GM19023 (cell line): ENCODE results near the gene C12orf54.
A peak's percentile ranks its signal among the peaks of the same experiment; 100 is the strongest.
"Not testable (repeated sequence)": the region's sequence is repeated elsewhere in the genome, so short reads cannot be mapped to it uniquely, and the experiment has no call there.

ENCODE experiments used
- ATAC-seq: cut with Tn5 transposase; IDR thresholded peaks from one replicate; pipeline ENCODE4 v1.9.1; 2021; ENCODE audit warnings: mild to moderate bottlenecking, moderate library complexity; ENCODE audit not compliant: unreplicated experiment

Gene C12orf54

DNA sequence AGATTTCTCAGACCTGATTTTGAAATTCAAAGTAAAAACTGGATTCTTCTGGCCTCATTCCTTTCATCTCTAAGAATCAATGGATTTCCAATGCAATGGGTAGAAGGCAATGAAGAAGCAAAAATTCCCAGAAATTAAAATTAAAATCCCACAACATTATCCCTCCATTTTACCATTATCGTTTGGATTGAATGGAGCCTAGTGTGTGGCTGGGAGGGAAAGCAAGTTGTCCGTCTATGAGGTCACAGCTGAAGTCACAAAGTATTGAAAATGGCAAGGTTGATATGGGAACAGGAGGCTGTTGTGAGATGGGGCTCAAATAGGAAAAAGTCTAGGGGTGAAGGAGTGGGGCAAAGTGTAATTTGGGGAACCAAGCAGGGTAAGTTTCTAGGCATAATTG is at the start of gene C12orf54:
Gene C12orf54 (plus strand): TSS at position 301 of the 400 bp plus-strand sequence. CDS start 799 bp downstream, outside the sequence.
- no peak for ATAC-seq

DNA sequence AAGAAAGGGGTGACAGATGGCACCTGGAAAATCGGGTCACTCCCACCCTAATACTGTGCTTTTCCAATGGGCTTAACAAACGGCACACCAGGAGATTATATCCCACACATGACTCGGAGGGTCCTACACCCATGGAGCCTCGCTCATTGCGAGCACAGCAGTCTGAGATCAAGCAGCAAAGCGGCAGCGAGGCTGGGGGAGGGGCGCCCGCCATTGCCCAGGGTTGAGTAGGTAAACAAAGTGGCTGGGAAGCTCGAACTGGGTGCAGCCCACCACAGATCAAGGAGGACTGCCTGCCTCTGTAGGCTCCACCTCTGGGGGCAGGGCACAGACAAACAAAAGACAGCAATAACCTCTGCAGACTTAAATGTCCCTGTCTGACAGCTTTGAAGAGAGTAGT is 48.3 kb upstream of the C12orf54 start:
- not testable (repeated sequence) for ATAC-seq

DNA sequence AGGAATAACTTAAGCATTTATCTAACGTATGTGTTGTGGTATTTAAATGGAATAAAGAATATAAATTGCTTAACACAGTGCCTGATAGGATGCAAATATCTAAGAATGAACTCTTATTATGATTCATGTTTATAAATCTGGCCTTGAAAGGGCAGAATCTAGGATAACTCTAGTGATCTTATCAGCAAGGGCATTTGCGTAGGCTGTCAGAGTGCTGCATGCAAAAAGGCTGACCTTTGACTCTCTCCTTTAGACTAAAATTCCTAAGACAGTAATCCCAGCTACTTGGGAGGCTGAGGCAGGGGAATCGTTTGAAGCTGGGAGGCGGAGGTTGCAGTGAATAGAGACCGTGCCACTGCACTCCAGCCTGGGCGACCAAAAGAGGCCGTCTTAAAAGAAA is 41.2 kb upstream of the C12orf54 start:
- no peak for ATAC-seq

DNA sequence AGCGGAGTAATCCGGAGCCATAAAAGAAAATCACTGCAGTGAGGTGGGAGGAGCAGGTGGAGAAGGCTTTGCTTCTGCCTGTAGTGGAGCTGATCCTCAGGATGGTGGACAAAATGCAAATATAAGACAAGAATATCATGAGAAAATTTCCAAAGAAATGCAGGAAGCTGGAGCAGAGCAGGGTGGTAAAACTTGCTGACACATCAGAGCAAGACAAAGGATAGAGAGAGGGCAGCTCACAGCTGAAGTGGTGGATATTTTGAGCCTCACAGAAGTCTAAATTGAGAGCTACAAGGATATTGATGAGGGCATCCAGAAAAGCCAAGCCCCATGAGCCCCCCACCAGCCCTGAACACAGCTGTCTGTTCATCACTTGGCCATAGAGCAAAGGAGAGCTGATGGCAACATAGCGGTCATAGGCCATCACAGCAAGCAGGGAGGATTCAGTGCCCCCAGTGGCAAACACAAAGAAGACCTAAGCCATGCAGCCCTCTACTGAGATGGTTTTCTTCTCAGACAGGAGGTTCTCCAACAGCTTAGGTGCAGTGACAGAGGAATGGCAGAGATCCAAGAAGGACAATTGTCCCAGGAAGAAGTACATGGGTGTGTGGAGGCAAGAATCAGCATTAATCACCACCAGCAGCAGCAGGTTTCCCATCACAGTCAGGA is 40.0 kb upstream of the C12orf54 start:
- ATAC-seq, result no peak

DNA sequence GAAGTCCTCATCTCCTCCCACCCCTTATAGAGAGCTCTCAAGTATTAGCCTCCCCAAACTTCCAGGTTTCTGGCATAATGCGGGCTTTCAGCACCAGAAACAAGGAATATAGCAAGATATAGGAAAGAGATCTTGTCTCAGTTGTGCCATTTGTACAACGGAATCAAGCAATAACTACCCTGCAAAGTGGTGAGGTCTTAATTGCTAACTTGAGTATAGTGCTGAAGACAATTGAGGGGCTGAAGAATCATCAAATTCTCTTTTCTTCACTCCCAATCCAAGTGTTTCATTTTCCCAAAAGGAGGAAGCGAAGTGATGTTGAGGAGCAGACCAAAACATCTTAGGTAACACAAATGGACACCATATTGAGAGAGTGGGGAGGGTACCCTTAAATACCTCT is 36.8 kb upstream of the C12orf54 start:
- no peak for ATAC-seq

DNA sequence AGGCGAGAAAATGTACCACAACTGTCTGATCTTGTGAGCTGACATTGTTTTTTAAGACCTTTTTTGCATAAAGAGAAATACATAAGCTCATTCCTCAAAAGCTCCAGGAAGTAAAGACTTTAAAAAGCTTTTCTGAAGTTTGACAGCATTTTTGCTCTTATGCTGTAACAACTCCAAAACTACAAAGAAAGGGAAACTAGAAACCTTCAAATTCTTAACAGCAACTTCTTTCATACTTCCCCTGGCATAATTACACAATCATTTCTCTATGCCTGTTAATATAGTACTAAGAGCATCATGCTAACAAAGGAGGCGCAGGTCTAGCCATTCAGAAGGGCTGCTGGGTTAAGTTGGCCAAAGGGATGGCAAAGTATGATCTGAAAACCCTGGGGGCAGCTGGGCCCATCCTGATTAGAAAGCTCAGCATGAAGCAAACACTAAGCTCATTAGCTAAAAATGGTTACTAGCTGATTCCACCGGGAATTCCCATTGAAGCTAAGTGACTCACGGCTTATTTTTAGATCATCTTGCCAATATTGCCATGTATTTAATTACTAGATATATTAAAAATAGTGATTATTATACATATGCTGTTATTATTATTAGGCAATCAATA is 36.0 kb upstream of the C12orf54 start:
- ATAC-seq, result no peak

DNA sequence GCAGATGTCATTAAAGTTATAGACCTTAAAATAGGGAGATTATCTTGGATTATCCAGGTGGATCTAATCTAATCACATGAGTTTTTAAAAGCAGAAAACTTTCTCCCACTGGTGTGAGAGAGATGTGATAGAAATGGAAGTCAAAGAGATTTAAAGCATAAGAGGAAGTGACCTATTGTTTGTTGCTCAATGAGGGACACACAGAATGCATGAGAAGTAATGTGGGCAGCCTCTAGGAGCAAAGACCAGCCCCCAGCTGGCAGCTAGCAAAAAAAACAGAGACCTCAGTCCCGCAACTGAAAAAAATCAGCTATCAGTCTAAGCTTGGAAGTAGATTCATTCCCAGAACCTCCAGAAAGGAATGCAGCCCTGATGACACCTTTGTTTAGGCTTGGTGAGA is 34.5 kb upstream of the C12orf54 start:
- no peak for ATAC-seq

DNA sequence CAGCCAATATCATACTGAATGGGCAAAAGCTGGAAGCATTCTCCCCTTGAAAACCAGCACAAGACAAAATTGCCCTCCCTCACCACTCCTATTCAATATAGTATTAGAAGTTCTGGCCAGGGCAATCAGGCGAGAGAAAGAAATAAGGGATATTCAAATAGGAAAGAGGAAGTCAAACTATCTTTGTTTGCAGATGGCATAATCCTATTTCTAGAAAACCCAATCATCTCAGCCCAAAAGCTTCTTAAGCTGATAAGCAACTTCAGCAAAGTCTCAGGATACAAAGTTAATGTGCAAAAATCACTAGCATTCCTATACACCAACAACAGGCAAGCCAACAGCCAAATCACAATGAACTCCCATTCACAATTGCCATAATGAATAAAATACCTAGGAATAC is 30.9 kb upstream of the C12orf54 start:
- no peak for ATAC-seq

DNA sequence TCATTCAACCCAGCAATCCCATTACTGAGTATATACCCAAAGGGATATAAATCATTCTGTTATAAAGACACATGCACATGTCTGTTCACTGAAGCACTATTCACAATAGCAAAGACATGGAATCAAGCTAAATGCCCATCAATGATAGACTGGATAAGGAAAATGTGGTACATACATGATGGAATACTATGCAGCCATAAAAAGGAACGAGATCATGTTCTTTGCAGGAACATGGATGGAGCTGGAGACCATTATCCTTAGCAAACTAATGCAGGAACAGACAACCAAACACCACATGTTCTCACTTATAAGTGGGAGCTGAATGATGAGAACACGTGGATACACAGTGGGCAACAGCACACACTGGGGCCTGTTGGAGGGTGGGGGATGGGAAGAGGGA is 29.3 kb upstream of the C12orf54 start:
- ATAC-seq, result not testable (repeated sequence)

DNA sequence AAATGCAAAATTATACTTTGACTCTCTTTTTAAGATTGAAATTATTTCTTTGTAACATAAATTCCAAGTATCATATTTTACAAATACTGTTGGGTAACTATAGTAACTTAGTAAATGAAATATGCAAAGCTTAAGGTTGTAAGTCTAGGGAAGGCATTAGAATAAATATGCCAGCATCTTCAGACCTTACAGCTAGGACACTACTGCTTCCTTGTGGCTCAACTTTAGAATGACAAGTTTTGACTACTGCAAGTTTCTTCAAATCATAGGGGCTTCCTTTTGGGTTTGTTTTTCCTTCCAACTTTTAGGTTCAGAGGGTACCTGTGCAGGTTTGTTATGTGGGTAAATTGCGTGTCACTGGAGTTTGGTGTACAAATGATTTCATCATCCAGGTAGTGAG is 27.6 kb upstream of the C12orf54 start:
- no peak for ATAC-seq

DNA sequence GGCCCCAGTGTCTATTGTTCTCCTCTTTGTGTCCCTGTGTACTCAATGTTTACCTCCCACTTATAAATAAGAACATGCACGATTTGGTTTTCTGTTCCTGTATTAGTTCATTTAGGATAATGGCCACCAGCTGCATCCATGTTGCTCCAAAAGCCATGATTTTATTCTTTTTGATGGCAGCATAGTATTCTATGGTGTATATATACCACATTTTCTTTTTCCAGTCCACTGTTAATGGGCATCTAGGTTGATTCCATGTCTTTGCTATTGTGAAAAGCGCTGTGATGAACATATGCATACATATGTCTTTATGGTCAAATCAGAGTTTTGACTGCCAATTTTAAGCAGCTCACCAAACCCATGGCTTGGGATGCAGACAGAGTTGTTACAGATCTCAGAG is 27.2 kb upstream of the C12orf54 start:
- no peak for ATAC-seq

DNA sequence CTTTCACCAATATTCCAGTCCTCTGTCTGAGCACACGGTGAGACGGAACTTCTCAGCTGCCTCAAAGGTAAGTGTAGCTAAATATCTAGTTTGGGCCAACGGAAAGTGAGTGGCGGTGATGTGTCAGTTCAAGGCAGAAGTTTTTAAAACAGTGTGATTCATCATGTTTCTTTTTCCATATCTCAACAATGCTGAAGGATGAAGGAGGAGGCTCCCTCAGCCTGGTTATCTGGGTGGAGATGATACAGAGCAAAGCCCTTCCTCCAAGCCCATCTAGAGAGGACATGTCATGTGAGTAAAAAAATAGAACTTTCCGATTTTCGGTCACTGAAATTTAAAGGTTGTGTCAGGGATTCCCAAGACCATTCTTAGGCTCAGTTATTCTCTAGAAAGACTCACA is 23.0 kb upstream of the C12orf54 start:
- ATAC-seq, result no peak

DNA sequence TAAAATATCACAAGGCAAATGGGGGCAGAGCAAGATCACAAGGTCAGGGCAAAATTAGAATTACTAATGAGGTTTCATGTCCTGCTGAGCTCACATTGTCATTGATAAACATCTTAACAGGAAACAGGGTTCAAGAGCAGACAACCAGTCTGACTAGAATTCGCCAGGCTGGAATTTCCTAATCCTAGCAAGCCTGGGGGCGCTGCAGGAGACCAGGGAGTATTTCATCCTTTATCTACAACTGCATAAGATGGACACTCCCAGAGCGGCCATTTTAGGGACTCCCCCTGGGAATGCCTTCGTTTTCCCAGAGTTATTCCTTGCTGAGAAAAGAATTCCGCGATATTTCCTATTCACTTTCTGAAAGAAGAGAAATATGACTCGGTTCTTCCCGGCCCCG is 13.3 kb upstream of the C12orf54 start:
- not testable (repeated sequence) for ATAC-seq

DNA sequence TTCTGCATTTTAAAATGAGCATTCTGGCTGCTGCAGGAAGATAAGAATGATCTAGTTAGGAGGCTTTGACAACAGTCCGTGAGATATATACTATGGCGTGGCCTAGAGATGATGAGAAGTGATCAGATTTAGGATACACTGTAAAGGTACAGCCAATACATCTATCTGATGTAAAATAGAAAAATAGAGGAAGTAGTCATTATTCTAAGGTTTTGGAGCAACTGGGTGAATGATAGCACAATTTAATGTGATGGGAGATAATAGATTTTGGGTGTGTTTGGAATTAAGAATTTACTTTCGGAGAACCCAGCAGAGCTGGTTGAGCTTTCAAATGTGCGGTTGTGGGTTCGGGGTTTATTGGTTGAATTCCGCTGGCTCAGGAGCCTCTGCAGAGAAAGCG is 10.0 kb upstream of the C12orf54 start, which contains the start of gene ANP32D:
Gene ANP32D (plus strand): TSS at position 301 of the 400 bp plus-strand sequence. CDS start 106 bp downstream, outside the sequence.
- ATAC-seq, result no peak

DNA sequence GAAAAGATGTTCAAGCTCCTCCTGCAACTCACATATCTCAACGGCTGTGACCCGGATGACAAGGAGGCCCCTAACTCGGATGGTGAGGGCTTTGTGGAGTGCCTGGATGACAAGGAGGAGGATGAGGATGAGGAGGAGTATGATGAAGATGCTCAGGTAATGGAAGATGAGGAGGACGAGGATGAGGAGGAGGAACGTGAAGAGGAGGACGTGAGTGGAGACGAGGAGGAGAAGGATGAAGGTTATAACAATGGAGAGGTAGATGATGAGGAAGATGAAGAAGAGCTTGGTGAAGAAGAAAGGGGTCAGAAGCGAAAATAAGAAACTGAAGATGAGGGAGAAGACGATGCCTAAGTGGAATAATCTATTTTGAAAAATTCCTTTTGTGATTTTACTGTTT is 9.2 kb upstream of the C12orf54 start:
- no peak for ATAC-seq

DNA sequence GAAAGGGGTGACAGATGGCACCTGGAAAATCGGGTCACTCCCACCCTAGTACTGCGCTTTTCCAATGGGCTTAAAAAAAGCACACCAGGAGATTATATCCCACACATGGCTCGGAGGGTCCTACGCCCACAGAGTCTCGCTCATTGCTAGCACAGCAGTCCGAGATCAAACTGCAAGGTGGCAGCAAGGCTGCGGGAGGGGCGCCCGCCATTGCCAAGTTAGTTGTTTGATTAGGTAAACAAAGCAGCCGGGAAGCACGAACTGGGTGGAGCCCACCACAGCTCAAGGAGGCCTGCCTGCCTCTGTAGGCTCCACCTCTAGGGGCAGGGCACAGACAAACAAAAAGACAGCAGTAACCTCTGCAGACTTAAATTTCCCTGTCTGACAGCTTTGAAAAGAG is 7.8 kb upstream of the C12orf54 start:
- ATAC-seq, result not testable (repeated sequence)

DNA sequence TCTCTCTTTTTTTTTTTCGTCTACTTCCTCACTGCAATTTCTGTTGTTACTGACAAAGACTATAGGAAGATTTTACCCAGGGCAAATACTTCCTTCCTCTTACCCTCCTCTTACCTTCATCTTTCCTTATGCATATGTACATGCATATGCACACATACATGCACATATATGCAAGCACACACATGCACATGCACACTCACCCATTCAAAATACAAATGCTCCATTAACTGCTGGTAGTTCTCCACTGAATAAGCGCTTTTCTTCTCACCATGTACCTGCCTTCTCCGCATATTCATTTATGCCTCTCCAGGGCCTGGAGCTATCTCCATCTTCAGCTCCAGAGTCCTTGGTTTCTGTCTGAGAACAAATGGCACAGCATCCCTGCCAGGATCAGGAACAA is 632 bp downstream of the C12orf54 start:
- ATAC-seq, result no peak

DNA sequence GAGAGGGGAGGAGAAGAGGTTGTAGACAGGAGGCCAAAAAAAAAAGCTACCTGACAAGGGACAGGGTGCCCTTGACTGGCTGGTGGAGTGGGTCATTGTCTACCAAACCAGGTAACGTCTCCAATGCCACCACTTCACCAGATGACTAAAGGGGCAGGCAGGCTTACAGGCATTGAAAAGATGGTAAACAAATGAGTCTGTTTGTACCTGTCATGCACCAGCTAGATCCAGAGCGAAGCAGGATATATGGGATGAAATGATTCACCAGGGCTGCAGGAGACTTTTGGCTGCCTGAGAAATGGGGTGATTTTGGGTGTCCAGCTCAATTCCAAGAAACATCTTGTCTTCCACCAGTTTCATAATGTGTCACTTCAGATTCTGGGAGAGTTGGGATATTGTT is 4.0 kb downstream of the C12orf54 start:
- ATAC-seq, result no peak

DNA sequence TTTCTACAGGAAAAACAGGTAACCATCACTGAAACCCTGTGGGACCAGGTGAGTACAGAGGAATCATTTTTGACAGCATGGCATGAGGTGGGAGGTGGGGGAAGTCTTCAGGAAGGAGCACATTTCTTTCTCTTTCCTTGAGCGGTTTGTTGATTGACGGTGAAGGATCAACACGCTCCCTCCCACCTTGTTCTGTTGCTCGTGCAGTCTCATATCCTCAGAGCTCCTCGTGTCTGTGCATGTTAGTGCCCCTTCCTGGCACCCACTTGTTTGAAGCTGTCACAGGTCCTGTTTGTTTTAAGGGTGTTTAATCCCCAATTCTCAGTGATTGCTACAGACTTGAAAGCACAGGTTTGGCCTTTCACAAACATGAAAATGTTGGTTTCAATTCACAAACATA is 4.4 kb downstream of the C12orf54 start:
- ATAC-seq, result no peak

DNA sequence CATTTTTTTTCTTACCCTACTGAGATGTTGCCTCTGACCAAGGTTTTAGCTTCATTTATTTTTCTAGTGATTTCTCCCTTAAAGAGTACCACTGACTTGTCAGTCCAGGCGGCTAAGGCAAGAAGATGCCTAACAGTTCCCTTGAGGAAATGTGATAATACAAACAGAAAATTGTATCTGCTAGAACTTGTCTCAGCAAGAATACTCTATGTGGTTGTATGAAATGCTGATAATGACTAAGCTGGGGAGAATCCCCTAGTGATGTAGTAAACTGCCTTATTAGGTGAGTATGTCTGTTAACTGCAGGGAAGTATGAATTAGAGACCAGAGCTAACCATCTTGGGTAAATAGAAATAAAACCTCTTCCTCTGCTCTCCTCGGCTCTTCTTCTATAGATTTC is 6.7 kb downstream of the C12orf54 start:
- ATAC-seq, result peak; percentile 90

DNA sequence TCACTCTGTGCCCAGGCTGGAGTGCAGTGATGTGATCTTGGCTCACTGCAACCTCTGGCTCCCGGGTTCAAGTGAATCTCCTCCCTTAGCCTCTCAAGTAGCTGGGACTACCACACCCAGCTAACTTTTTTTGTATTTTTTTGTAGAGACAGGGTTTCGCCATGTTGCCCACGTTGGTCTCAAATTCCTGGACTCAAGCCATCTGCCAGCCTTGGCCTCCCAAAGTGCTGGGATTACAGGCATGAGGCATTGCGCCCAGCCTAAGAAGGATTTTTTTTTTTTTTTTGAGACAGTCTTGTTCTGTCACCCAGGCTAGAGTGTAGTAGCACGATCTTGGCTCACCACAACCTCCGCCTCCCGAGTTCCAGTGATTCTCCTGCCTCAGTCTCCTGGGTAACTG is 7.2 kb downstream of the C12orf54 start:
- not testable (repeated sequence) for ATAC-seq

DNA sequence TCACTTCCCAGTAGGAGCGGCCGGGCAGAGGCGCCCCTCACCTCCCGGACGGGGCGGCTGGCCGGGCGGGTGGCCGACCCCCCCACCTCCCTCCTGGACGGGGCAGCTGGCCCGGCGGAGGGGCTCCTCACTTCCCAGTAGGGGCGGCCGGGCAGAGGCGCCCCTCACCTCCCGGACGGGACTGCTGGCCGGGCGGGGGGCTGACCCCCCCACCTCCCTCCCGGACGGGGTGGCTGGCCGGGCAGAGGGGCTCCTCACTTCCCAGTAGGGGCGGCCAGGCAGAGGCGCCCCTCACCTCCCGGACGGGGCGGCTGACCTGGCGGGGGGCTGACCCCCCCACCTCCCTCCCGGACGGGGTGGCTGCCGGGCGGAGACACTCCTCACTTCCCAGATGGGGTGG is 18.0 kb downstream of the C12orf54 start:
- ATAC-seq, result not testable (repeated sequence)

DNA sequence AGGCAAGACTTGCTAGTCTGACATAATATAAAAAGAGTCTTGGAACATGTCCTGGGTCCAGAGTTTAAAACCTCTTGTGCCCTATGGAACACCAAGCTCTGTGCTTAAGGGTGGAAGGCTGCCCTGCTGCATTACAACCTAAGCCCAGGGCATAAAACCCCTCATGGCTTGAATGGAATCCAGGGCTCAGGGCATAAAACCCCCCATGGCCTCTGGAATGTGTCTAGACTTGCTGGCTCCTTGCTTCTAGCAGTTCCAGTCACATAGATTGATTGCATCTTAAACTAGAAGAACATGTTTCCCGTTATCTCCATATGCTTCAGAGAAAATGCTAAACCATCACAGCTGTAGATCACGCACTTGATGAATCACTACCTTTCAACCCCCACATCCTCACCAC is 24.5 kb downstream of the C12orf54 start:
- ATAC-seq, result not testable (repeated sequence)
